Left cardiac atrium (tissue), 4 donors: ENCODE data around the gene IPO5. TPM values are rescaled to one million over a fixed set of nuclear protein-coding genes. Genes with fewer than 3 reads are reported as not detected.
"Not testable (repeated sequence)": the region's sequence is repeated elsewhere in the genome, so short reads cannot be mapped to it uniquely, and the experiment has no call there.

Experiments
- ATAC-seq, 2 donors: fragments of 200-7000 bp; cut with Tn5 transposase; one replicate each; pipeline ENCODE4 v1.9.1; 2020; ENCODE audit warnings: mild to moderate bottlenecking in 2 of 2, moderate library complexity in 2 of 2
- DNase-seq: peaks from one replicate; pipeline ENCODE4 v3.0.0-alpha.2; 2020
- intact Hi-C, 2 donors: fragments of 100-400 bp; cut with DNase I; formaldehyde crosslinking; loops; one replicate each; pipeline versions ENCODE4 v1.14.1 to v1.15.1; 2022 to 2023
- total RNA-seq, 2 donors: library from RNA; stranded (reverse); fragmentation: NEBNext Ultra II Directional; extraction: Animal tissue kit (Norgen Biotek cat#: 25700); gene quantifications; one replicate each; pipeline ENCODE4 v1.2.1, GENCODE V29; 2021
- donor health status: DM: no; HTN: yes; CAD: no.
- donor health status: DM: no; HTN: yes; CAD: no; lungs with severe emphysema.
- donor health status: DM: yes; HTN: yes; CAD: no.
- donor health status: Dilated cardiomyopathy.

IPO5 gene
- total RNA-seq, 2 donors from 2014 or later: 77.8 to 101 TPM

DNA sequence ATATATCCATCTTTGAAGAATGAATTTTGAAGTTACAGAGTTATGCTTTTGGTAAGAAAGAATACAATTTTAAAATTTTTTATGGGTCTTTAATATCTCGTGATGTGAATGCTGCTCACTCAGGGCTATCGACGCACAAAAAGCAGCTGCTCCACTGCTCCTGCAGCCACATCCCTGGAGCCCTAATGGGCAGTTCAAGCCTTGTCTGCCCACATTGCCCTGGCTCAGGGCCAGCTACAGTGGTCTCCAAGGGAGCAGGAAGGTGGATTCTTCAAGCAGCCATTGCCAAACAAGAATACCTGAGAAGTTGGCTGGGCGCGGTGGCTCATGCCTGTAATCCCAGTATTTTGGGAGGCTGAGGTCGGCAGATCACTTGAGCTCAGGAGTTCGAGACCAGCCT is 85.8 kb downstream of the IPO5 start:
- ATAC-seq (no peak), DNase-seq (no peak)
- intact Hi-C loops: loop anchor here in 1 of 2 donors (10.0 kb wide), 1 partner anchor 616 kb away; no protein-coding TSS in a partner anchor

- no peak for DNase-seq
- intact Hi-C loops: loop anchor here in 1 of 2 donors (10.0 kb wide), 1 partner anchor 615 kb away; no protein-coding TSS in a partner anchor
- ATAC-seq: no peak
Measured at GRCh38 chr13:98039964-98040363, 86.5 kb downstream of the IPO5 start.

GRCh38 chr13:98041081-98041820 is 87.8 kb downstream of the IPO5 start:
- no peak for DNase-seq
- no peak for ATAC-seq
- intact Hi-C loops: no loop called here

DNA sequence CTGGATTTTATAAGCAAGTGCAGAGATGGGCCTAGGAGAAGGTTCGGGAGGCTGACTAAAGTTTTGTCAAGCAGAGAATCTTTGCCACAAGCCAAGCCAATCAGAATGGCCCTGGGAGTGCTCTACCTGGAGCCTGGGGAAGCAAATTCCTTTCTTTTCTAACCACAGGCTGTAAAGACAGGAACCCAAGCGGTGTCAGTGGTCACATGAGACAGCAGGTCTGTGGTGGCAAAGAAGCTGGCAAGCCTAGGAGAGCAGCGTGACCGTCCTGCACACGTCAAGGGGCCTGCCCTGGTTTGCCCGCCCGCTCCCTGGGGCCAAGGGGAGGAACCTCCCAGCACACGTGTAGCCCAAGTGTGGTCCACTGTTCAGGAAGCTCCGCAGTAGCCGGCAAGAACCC is 90.8 kb downstream of the IPO5 start:
- DNase-seq (no peak), ATAC-seq (no peak)
- intact Hi-C loops: no loop called here

GRCh38 chr13:98047785-98048184 is 94.3 kb downstream of the IPO5 start:
- intact Hi-C loops, DNase-seq, ATAC-seq: not testable (repeated sequence)

- intact Hi-C loops: no loop called here
- DNase-seq (no peak), ATAC-seq (no peak)
Measured at GRCh38 chr13:98048265-98048664, 94.8 kb downstream of the IPO5 start.

- intact Hi-C loops: no loop called here
- DNase-seq (no peak), ATAC-seq (no peak)
Measured at GRCh38 chr13:98050041-98050466, 96.6 kb downstream of the IPO5 start.

- DNase-seq: no peak
- no peak for ATAC-seq
- intact Hi-C loops: no loop called here
Measured at GRCh38 chr13:98052412-98052811, 98.9 kb downstream of the IPO5 start.

- ATAC-seq: no peak
- intact Hi-C loops: no loop called here
Measured at GRCh38 chr13:98054301-98054700, 100.8 kb downstream of the IPO5 start.

GRCh38 chr13:98055623-98056022 is 102.1 kb downstream of the IPO5 start:
- no peak for ATAC-seq
- DNase-seq: no peak
- intact Hi-C loops: no loop called here

More at GRCh38 chr13:98054301-98054700, 100.8 kb downstream of the IPO5 start:
- DNase-seq: no peak

DNA sequence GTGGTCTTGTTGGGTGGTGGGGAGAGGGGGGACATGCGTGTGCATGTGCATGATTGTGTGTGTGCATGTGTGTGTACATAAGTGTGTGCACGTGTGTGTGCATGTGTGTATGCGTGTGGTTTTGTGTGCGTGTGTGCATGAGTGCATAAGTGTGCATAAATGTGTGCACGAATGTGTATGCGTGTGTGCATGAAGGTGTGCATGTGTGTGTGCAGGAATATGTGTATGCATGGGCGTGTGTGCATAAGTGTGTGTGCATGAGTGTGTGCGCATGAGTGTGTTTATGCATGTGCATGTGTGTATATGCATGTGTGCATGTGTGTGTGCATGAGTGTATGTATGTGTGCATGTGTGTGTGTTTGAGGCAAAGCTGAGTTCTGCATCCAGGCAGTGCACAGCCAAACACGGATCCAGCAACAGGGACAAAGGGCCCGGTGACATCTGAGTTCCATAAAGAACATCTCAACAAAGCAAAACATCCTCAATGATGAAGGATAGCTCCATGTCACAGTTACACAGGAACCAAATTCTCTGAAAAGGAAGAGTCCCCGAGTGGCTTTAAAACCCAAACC is 103.5 kb downstream of the IPO5 start:
- intact Hi-C loops: no loop called here
- no peak for ATAC-seq
- DNase-seq: no peak

DNA sequence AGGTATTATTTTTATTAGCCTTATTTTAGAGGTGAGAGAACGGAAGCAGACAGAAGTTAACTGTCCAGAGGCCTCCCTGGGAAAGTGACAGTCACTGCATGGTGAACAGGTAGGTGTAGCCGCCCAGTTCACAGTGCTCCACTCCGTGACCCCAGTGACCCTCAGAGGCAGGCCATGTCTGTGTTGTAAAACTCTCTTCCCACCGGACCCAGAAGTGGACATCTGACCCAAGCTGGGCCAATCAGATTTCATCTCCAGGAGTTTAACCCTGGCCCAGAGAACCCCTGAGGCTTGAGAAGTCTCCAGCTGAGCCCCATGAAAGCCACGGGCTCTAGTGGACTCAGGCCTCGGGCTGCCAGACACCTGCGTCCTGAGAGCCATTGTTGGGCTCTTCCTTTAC is 105.8 kb downstream of the IPO5 start:
- intact Hi-C loops: no loop called here
- no peak for ATAC-seq
- DNase-seq: no peak

GRCh38 chr13:98060282-98060681 is 106.8 kb downstream of the IPO5 start:
- intact Hi-C loops: no loop called here
- no peak for ATAC-seq
- DNase-seq: no peak

DNA sequence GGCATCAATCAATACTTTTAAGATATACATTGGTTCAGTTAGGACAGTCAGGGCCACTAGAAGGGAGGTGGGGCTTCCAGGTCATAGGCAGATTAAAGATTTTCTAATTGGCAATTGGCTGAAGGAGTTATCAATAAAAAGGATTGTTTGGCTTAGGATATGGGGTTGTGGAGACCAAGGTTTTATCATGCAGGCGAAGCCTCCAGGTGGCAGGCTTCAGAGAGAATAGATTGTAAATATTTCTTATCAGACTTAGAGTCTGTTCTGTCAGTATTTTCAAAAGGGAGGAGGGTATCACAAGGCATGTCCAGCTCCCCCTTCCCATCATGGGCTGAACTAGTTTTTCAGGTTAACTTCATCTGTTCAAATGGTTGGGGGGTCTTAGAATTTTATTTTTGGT is 112.0 kb downstream of the IPO5 start:
- ATAC-seq (no peak), DNase-seq (no peak)
- intact Hi-C loops: no loop called here

- ATAC-seq (no peak), DNase-seq (no peak)
- intact Hi-C loops: no loop called here
Measured at GRCh38 chr13:98066636-98067035, 113.2 kb downstream of the IPO5 start.

GRCh38 chr13:98068521-98068920 is 115.0 kb downstream of the IPO5 start:
- ATAC-seq: no peak
- no peak for DNase-seq
- intact Hi-C loops: no loop called here

DNA sequence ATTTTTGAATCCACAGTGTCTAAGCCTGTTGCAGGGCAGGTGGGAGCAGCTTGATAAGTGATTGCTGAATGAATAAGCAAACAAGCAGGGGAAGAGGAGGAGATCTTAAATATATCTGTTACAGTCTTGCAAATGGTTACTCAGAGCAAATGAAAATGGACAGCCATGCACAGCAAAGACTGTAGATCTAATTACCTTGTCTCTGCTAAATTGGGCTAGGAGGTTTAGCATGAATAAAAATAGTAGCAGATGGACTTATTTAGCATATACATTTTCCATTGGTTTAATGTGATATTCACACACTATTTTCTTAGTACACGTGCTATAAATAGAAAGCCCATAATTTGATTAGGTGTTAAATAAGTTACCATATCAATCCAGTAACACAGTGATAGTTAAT is 116.5 kb downstream of the IPO5 start:
- intact Hi-C loops: no loop called here
- no peak for ATAC-seq
- no peak for DNase-seq

DNA sequence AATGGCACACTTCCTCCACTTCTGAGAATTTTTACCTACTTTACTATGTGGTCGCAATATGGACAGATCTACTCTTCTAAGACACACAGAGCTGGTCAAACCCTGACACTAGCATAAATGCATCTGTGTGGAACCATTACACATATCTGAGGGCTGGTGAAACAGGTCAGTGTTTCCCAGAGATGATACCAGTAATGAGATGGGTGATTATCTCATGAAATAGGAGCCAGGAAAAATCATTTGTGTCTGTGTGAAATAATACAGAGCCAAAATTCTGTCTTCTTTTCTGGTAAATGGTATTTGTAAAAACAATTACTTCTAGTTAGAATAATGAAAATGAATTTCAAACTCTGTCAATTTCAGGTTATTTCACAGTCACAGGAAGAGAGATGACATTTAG is 117.8 kb downstream of the IPO5 start:
- no peak for ATAC-seq
- no peak for DNase-seq
- intact Hi-C loops: no loop called here

GRCh38 chr13:98072476-98072875 is 119.0 kb downstream of the IPO5 start:
- DNase-seq: no peak
- no peak for ATAC-seq
- intact Hi-C loops: no loop called here
